GM20431 (cell line): ENCODE data around the gene SLC28A3.

Experiments used
- in situ Hi-C: fragments of 300-500 bp; cut with MseI, MboI; formaldehyde crosslinking; loops from one replicate; pipeline ENCODE4 v1.15.0; 2020; ENCODE audit warnings: low sequenced_read_pairs; ENCODE audit not compliant: unreplicated experiment

The SLC28A3 gene

DNA sequence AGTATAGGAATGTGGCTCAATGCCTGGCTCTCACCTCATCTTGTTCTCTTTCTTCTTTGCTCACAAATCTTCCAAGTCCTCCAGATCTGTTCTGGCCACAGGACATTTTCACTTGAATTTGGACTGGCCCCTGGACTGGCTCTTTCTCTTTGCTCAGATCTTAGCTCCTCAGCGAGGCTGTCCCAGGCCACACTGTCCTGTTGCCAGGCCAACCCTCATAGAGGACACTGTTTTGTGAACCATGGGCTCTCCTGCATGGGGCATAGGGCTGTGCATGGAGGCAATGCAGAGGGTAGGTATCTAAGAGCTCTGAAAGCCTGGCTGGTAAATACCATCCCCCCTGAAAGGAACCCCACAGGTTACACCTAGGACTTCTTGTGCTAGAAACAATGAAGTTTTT lies 13.5 kb upstream of the SLC28A3 start:
- in situ Hi-C loops: no loop called here

DNA sequence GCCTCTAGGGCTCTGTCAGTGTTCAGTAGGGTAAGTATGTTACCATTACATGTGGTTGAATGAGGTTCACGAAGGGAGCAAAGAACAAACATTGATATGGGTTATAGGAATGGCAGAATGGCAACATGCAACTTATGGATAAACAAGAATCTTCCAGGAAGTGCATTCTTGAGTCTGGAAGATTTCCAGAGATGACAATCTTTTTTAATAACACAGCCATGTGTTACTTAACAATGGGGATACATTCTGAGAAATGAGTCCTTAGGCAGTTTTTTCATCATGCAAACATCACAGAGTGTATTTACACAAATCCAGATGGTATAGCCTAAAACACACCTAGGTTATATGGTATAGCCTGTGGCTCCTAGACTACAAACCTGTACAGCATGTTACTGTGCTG lies 9.1 kb upstream of the SLC28A3 start:
- in situ Hi-C loops: no loop called here

DNA sequence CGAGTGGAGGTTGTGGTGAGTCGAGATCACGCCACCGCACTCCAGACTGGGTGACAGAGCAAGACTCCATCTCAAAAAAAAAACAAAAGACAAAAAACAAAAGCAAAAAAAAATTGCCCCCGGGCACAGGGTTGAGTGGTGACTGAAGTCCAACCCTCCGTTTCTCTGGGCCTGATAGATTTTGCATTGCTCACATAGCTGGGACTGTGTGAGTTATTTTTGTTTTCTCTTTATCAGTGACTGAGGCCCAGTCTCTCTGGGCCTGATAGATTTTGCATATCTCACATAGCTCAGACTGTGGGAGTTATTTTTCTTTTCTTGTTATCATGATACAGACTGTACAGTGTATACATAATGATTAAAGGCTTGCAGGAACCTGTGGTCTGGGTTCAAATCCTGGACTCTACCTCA lies 2.6 kb upstream of the SLC28A3 start:
- in situ Hi-C loops: no loop called here

DNA sequence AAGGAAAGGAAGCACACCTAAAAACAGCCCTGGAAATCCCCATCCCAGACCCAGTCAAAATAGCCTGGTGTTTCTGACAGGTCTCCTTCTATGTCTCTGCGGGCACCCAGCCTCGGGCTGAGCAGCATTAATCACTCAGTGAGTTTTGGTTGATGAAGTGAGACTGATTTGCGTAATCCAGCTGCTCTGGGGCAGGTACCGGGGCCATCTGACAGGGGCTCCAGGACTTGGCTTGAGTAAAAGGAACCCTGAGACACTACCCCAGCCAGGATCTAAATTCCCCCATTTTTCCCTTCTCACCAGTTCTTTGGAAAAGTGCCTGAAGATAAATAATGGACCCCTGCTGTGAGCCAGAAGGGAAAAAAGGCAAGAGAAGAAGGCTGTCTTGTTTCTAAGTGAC lies 596 bp downstream of the SLC28A3 start:
- in situ Hi-C loops: no loop called here

DNA sequence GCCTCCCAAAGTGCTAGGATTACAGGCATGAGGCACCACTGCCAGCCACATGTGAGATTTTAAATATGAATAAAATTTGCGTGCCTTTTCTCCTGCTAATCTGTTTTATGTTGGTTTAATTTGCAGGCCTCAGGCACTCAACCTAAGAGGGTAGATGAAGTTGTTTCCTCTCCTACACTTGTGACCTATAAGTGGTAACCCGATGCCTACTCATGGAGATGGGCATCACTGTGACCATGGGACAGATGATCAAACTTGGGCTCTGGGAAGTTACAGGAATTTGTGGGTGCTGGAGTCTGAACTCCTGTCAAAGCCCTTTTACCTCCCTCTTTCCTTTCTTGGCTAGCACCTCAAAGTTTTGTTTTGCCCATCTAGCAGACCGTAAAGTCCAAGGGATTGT lies 1.1 kb downstream of the SLC28A3 start:
- in situ Hi-C loops: no loop called here

DNA sequence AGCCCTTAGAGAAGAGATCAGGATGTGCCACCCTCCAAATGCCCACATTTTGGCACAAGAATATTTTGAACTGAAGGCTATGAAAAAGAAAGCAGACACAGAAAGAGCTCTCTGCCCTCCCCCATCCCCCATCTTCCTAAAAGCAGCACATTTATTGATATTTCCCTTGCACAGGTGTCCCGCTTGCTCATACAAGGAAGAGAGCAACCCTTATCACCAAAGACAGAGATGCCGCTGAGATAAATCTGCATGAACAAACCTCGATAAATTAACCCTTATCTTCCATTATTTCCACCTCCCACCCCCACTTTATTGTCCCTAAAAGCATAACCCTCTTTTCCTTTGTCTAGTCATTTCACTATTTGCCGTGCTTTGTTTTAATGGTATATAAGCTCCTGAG lies 1.8 kb downstream of the SLC28A3 start:
- in situ Hi-C loops: no loop called here

DNA sequence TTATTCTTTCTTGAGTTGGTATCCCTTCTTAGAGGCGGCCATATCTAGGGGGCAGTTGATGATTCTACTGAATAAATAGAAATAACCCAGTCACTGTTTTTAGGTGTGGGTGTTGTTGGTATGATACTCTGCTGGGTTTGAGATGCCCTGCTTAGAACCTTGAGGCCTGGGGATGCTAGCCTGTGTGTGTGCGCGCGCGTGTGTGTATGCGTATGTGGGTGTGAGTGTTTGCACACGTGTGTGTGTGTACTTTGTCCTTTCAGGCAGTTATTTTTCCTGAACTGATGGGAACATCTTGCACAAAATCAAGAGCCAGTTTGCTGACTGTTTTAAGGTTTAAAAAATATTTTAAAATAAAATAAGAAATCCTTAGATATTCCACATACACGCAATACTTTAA lies 3.3 kb downstream of the SLC28A3 start:
- in situ Hi-C loops: no loop called here

DNA sequence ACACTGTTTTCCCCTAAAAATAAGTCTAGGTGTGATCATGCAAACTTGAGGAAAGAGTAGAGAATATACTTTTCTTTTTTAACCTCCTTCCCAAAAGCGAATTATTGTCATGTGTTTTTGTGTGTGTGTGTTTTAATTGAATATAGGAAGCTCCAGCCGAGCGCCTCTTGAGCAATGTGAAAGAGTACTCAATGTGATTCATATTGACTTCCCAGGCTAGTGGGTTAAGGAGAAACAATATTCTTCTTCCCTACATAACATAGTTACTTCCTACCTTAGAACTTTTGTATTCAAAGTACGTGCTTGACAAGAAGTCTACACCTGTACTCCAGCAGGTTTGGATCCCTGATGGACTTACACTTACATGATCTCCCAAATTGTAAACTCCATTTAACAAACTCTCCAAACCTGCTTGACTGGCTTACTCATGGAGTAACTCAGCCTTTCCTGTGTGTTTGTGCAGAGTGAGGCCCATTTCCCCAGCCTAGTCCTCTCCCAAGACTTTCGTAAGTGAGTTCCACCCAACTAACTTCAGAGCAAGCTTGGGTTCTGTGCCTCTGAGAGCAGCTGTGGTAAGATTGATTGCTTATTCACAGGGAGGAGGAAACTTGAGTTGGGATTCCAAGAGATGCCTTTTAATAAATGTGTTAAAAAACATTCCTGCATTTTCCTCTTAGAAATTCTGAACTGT lies 9.3 kb downstream of the SLC28A3 start:
- in situ Hi-C loops: no loop called here

DNA sequence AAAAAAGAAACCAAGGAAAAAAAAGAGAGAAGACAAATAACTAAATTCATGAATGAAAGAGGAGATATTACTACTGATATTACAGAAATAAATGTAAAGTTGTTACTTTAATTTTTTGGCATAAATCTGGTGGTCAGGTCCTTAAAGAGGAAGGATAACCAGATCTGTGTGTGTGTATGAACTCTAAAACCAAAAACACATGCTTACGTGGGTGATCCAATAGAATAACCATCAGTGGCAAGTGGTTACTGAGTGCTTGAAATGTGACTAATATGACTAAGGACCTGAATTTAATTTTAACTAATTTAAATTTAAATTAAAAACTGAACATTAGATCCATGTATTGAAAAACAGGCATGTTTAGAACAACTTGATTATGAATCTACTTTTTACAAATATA lies 10.3 kb downstream of the SLC28A3 start:
- in situ Hi-C loops: no loop called here

DNA sequence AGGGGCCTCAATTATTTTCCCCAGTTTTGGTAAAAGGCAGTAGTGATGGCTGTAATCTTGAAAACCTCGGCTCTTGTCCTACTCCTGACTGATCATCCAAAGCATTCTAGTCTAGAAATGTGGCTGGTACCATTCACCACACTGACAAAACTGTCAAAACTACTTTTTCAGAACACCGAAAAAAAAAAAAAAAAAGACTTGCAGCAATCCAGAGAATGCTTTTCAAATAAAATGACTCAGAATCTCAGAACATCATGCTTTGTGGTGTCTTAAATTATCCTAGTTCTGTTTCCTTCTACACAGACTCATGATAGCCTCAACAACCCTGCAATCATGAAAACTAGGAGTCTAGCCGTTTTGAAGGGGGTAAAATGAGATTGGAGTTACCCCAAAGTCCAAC lies 13.4 kb downstream of the SLC28A3 start:
- in situ Hi-C loops: no loop called here

DNA sequence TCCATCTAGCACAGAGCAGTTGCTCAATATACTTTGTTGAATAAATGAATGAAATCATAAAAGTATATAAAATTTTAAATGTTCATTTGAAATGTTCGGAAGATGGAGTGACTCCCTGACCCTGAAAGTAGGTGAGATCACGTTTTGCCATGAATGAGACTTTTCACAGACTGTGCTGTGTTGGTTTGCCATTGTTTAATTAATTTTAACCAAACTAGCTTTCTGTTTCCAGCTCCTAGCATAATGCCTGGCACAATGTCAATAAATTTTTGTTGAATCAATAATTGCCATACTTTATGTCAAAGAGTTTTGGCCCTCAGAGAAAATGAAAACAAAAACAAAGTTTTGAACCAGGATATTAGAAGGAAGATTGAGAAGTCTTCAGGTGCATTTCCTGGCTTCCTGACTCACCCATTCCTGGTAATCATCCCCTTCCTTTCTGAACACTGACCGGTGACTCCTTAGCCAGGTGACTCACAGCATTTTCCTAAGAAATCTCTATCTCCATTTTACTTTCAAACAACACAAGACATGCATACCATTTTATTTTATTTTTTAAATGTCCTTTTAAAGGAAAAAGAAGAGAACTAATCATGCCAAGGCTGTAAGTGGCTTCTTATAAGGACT lies 15.1 kb downstream of the SLC28A3 start:
- in situ Hi-C loops: no loop called here

DNA sequence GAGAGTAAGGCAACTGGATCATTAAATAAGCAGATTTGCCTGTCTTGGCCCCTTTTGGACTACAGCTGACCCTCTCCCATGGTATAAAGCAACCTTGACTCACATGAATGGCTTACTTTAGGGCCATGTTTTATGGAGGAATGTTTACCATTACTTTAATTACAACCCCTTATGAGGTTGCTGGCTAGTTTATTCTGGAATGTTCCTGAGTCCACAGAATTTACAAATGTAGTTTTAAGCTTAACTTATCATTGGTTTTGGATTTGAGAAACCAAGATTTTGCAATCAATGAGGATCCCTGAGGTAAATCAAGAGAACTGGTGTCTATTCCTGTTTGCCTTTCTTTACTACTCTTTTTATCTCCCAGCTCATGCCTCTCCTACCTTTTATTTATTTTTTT lies 15.7 kb downstream of the SLC28A3 start:
- in situ Hi-C loops: no loop called here

DNA sequence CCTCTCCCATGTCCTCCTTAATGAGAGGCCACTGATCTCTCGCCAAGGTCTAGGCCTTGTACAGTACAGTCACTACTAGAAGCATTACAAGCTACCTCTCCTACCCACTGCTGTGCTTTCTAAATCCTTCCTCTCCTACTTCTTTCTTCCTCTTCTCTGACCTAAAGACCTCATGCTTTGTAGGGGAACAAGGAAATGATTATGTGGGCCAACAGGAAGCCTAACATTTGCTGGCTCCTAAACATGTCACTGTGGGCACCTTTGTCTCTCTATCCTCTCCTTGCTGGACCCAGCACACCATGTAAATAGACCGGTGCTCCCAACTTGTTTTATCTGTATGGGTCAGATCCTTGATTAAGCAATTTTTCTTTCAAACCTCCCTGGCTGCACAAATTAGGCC lies 16.7 kb downstream of the SLC28A3 start:
- in situ Hi-C loops: no loop called here

DNA sequence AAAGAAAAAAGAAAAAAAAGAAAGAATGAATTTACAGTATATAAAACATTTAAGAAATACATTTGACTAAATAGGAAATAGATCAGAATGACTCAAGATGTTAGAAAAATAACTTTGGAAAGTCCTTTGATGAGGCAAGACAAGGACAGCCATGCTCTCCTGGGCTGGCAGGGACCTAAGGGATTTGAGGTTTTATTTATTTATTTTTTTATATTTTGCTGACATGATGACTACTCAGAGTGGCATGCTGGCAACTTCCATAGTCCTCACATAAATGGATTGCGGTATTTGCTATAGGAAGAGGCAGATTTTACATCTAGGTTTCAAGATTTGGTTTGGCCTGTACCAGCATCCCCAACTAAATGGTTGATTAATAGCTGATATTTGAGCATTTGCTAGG lies 17.7 kb downstream of the SLC28A3 start:
- in situ Hi-C loops: no loop called here

DNA sequence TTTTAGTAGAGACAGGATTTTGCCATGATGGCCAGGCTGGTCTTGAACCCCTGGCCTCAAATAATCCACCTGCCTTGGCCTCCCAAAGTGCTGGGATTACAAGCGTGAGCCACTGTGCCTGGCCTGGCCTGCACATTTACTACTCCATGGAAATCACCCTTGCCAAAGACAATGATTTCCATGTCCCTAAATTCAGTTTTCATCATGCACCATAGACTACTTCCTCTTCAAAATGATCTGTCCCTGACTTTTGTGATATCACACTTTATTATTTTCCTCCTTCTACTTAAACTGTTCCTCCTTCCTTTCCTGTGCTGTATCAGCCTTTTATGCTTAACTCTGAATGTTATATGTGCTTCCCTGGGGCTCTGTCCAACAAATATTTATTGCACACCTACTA lies 20.3 kb downstream of the SLC28A3 start:
- in situ Hi-C loops: no loop called here

DNA sequence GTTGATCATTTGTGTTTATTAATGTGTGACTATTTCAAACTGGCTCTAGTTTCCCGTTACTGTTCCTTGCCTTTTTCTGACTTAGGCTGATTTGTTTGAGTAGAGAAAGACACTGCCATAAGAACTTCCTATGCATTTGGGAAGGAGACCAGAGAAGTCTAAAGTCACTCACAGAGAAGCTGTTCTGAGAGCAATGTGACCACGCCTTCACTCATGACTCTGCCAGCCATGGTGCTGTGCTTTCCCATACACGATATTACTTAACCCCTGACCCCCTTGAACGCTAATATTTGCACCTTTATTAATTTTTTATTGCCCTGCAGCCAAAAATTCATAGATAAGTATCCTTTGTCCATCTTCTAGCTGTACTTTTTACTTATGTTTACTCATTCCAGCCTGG lies 20.9 kb downstream of the SLC28A3 start:
- in situ Hi-C loops: loop anchor here (10.0 kb wide), 1 partner anchor 385 kb away; no protein-coding TSS in a partner anchor

DNA sequence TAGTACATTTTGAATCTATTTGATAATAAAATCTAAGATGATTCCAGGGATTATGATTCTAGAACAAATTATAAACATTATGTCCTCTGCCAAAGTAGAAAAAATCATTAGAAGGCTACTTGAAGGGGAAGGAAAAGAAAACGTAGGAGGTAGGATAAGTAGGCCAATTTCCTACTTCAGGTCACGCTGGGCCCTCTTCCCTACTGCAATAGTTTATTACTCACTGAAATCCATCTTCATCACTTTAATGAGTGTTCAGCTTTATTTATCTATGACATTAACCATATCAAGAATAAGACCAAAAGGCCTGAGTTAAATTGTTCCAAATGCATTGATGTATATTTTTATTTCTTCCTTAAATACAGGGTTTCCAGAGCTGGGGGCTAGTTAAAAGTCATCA lies 21.6 kb downstream of the SLC28A3 start:
- in situ Hi-C loops: loop anchor here (10.0 kb wide), 1 partner anchor 384 kb away; no protein-coding TSS in a partner anchor

DNA sequence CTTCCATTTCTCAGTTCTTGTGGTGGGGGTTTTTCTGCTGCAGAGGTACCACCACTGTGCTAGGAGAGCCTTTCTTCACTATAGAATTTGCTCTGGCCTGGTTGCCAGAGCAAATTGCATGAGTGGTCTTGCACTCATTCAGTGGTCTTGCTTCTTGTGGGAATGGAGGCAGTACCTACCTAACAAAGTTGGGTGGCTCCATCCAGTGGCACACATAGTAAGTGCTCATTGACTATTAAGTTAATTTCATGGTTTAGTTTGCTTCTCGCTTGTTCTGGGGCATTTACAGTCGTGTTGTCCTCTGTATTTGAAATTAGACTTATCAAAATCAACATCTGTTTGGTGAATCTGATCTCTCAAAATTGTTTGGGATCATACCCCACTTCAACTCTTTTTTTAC lies 23.0 kb downstream of the SLC28A3 start:
- in situ Hi-C loops: loop anchor here (10.0 kb wide), 1 partner anchor 383 kb away; no protein-coding TSS in a partner anchor

DNA sequence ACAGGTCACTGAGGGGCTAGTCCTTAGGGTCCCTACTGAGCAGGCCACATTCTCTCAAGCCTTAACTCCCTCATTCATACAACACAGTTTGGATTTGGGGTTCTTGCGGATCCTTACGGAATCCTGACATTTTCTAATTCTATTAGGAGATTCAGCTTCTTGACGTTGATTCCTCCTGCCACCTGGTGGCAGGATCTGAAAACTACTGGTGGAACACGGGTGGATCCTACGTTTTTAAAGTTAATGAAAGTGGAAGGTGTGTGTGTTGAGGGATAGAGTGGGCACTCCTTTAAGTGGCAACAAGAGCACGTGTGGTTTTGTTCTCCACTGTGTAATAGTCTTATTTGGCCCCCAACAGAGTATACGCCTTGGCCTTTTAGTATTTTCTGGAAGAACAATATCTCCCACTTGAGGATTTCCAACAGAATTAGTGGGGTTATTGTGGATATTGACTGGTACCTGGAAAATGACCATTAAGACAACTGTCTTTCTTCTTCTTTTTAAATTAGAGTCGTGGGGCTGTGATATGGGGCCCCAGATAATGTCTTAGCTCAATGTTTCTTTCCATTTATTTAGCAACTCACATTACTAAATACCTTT lies 25.2 kb downstream of the SLC28A3 start:
- in situ Hi-C loops: loop anchor here (10.0 kb wide), 1 partner anchor 381 kb away; no protein-coding TSS in a partner anchor

DNA sequence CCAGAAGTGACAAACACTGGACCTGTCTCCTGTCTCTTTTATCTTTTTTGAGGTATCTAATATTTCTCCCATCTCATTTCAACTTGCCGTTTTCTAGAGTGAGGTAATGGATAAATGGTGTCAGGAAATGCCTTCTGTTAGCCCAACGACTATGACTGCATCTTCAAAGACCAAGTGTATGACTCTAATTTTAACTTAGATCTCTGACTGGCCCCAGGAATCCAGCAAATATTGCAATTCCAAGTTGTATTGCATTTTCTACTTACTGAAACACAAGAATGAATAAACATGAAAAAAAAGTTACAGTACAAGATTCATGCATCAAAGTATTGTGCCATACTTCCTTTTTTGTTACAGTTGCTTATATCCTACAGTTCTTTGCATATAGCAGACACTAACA lies 26.3 kb downstream of the SLC28A3 start:
- in situ Hi-C loops: loop anchor here (10.0 kb wide), 1 partner anchor 380 kb away; no protein-coding TSS in a partner anchor

DNA sequence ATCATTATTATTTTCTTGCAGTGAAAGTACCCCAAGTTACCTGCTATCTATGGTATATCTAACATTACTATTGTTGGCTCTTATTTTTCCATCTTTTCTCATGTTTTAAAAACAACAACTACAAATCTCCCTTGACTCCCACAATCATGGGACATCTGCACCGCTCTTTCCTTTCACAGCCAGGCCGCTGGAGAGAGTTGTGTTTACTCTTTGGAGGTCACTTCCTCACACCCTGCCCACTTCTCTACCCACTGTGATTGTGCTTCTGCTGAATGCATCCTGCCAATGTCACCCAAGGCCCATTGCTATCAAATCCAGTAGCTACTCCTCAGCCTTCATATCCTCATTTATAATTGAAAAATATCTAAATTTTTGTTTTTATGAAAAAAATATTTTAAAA lies 29.7 kb downstream of the SLC28A3 start:
- in situ Hi-C loops: loop anchor here (10.0 kb wide), 1 partner anchor 376 kb away; no protein-coding TSS in a partner anchor
